Embryonic facial prominence (tissue), 1 donor: ENCODE data around the gene COASY.
"Not testable (repeated sequence)": the region's sequence is repeated elsewhere in the genome, so short reads cannot be mapped to it uniquely, and the experiment has no call there.

Experiments
- DNase-seq: peaks from one replicate; pipeline ENCODE4 v3.0.0-alpha.2; 2016; ENCODE audit errors: extremely low spot score

Gene COASY

GRCh38 chr17:42553161-42553818 lies 8.7 kb upstream of the COASY start:
- no peak for DNase-seq

DNA sequence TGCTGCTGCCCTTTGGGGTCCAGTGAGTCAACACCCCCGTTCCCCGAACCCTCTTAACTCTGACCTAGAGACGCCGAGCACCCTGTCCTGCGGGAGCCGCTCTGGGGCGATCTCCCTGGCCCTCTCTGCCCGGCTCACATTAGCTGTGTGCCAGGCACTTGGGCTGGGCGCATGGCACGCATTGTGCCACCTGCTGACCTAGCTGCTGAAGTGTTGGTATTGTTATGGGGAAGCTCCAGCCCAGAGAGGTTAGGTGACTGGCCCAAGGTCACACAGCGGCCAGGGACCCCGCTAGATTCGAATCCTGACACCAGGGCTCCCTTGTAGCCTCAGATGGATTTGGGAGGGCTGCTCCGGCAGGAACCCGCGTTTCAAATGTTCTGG lies 8.1 kb upstream of the COASY start:
- no peak for DNase-seq

DNA sequence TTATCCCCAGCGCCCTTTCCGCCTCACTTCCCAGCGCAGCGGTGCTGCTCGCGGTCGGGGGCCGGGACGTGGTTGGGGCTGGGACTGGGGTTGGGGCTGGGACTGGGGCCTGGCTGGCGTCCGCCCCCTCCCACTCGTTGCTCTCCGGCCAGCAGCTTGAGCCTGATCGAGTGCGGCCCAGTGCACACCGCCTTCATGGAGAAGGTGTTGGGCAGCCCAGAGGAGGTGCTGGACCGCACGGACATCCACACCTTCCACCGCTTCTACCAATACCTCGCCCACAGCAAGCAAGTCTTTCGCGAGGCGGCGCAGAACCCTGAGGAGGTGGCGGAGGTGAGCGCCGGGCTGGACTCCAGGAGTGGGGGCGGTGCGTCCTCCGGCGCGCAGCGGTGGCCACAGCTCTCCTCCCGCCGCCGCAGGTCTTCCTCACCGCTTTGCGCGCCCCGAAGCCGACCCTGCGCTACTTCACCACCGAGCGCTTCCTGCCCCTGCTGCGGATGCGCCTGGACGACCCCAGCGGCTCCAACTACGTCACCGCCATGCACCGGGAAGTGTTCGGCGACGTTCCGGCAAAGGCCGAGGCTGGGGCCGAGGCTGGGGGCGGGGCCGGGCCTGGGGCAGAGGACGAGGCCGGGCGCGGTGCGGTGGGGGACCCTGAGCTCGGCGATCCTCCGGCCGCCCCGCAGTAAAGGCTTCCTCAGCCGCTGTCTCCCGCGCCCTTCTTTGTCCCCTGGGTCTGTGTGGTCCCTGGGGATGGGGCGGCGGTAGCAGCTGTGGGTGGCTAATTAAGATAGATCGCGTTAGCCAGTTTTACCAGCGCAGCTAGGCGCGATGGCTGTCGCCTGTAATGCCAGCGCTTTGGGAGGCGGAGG lies 7.5 kb upstream of the COASY start:
- DNase-seq = peak; percentile 74

DNA sequence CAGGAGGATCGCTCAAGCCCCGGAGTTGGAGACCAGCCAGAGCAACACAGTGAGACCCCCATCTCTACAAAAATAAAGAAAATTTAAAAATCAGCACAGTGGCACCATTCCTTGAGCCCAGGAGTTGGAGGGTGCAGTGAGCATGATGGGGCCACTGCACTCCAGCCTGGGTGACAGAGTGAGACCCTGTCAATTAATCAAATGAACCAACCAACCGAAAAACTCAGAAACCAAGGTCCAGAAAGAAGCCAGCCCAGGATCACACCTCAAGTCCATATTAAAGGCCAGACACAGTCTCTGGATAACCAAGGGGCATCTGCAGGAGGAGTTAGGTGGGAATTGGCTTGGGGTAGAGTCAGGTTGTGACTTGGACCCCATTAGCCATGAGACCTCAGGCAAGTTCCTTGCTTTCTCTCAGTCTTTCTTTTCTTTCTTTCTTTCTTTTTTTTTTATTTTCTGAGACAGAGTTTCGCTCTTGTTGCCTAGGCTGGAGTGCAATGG lies 6.8 kb upstream of the COASY start:
- no peak for DNase-seq

DNA sequence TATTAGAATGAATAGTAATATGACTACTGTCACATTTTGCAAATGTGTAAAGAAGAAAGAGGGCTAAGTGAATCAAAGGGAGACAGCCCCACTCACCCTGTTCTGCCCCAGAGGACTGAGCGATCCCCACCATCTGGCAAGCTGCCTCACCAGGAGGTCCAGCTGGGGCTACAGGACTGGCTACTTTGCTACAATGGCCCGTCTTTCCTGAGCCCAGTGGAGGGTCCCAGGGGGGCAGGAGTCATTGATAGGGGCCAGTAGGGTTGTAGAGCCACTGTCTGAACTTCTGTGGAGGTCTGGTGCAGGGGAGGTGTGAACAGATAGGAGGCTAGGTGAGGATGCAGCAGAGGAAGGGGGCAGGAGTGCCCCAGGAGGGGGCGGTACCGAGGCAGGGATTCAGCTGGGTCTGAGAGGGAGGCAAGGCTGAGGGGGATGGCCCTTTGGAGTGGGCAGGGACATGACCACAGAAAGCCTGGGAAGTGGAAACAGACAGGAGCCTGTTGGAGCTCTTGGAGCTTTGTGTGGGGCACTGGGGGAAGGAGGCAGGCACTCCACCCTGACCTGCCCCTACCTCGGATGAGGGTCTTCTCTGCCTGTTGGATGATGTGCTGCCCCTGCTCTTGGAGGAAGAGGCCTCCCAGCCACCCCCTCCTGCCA lies 5.9 kb upstream of the COASY start:
- DNase-seq = not testable (repeated sequence)

DNA sequence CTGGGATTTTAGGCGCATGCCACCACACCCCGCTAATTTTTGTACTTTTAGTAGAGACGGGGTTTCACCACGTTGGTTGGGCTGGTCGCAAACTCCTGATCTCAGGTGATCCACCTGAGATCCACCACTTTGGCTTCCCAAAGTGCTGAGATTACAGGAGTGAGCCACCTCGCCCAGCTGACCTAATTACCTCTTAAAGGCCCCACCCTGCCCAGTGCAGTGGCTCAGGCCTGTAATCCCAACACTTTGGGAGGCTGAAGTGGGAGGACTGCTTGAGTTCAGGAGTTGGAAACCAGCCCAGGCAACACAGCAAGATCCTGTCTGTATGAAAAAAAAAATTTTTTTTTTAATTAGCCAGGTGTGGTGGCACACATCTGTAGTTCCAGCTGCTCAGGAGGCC lies 2.9 kb upstream of the COASY start:
- no peak for DNase-seq

- no peak for DNase-seq
These were observed 1.7 kb upstream of the COASY start for GRCh38 chr17:42560246-42560645.

- DNase-seq = no peak
These were observed 617 bp downstream of the COASY start for GRCh38 chr17:42562388-42563142.

- DNase-seq = no peak
These were observed 1.2 kb downstream of the COASY start for GRCh38 chr17:42563143-42563509.

DNA sequence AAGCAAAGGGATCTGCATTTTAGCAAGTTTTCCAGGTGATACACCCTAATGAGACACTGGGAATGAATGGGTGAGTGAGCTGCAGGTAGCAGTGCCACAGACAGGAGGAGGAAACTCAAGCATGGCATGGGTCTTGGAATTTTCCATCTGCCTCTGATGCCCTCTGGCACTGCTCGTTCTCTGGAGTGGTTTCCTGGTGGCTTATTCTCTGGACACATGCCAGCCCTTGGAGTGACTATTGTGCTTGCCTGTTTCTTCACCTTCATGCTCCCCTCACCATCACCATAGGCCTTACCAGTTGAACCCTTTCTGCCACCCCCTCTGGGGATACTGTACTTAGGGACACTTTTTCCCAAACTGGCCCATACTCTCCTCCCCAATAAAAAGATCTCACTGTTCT lies 1.6 kb downstream of the COASY start:
- DNase-seq = no peak

GRCh38 chr17:42563950-42564349 lies 2.0 kb downstream of the COASY start:
- DNase-seq = no peak

GRCh38 chr17:42564815-42565522 lies 3.0 kb downstream of the COASY start:
- DNase-seq = no peak

- DNase-seq = no peak
These were observed 3.7 kb downstream of the COASY start for GRCh38 chr17:42565523-42566214.

- DNase-seq = no peak
These were observed 4.4 kb downstream of the COASY start for GRCh38 chr17:42566215-42566882.

GRCh38 chr17:42566883-42567573 lies 5.1 kb downstream of the COASY start, which contains the start of gene MLX:
TSS of gene MLX (plus strand) at chr17:42567100. CDS start at chr17:42567125, 25 bp downstream.
- DNase-seq = peak; percentile 76

DNA sequence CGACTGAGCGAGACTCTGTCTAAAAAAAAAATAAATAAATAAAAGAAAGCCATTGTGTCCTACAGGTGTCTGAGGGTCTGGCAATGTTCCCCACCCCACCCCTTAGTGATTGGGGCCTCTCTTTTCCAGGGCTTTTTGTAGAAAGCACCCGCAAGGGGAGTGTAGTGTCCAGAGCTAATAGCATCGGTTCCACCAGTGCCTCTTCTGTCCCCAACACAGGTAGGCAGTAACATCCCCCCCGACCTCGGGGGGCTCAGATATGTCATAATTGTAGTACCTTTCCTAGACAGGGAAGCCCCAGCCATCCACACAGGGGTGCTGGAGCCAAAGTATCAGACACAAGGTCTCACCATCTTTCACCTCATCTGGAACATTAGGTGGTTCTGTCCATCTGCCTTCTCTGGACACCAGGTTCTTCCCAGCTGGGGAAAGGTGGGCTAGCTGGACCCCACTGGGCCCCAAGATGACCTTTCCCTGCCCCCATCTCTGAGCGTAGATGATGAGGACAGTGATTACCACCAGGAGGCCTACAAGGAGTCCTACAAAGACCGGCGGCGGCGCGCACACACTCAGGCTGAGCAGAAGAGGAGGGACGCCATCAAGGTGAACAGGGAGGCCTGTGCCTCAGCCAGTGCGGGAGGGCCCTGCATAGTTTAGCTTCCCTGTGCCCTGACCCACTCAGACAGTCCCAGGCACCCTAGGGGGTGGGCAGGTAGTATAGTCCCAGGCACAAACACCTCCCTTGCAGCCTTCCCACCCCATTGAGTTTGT lies 6.6 kb downstream of the COASY start:
- no peak for DNase-seq

DNA sequence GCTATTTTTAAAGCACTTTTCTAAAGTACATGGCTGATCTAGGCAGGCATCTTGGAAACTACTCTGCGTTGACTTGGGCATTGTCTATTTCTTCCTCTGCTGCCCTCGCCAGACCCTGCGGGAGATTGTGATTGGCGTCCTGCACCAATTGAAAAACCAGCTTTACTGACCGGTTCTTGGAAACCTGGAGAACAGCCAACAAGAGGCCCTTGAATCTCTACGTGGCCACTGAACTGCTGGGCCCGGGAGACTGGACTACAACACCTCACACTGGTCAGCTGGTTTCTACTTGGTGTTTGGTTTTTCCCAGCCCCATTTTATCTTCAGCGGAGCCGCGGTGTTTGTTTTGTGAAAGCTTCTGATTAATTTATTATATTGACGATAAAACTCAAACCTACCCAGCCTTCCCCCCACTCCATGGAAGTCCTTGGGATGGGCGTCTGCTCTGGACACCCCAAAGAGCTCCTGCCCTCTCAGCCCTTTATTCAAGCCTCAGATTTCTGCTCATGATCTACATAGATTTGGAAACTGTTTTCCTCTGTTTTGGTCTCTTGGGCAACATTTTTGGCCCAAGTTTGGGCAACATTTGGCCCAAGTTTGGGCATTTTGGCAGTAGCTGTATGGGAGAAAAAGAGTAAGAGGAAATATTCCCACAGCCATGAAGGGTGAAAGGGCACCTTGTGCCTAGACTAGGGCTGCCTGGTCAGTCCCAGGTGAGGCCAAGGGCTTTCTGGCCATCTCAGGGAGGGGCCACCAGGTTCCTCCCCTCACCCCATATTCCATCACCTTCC lies 9.7 kb downstream of the COASY start:
- DNase-seq = no peak

DNA sequence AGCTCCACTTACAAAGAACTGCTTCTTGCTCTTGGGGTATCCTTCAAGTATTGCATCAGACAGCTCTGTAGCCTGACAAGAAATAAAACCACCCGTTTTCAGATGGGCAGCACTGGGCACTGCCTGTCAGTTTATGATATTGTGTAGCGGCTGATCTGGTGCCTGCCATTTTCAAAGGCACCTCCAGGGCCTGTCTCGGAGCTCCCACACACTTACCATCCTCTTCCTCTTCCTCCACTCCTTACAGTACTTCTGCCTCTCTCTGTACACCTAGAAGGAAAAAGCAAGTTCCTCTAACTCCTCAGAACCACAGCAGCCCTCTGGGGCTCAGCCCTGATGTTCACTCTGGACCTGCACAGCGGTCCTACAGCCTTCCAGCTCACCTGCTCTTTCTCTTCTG lies 11.1 kb downstream of the COASY start:
- DNase-seq = no peak
